Measurements from ENCODE around the gene DNAL4.

The DNAL4 gene

GRCh38 chr22:38738475-38739070 is 55.4 kb downstream of the DNAL4 start:
- no peak for DNase-seq

GRCh38 chr22:38737302-38738060 is 56.5 kb downstream of the DNAL4 start:
- no peak for DNase-seq

GRCh38 chr22:38736257-38736570 is 57.7 kb downstream of the DNAL4 start:
- DNase-seq, result no peak

GRCh38 chr22:38735465-38736256 is 58.3 kb downstream of the DNAL4 start:
- no peak for DNase-seq

- no peak for DNase-seq
These were observed 58.8 kb downstream of the DNAL4 start for GRCh38 chr22:38735126-38735464.

- no peak for DNase-seq
These were observed 59.4 kb downstream of the DNAL4 start for GRCh38 chr22:38734421-38735100.

GRCh38 chr22:38733724-38734381 is 60.1 kb downstream of the DNAL4 start:
- no peak for DNase-seq

GRCh38 chr22:38733329-38733723 is 60.6 kb downstream of the DNAL4 start:
- DNase-seq, result peak; percentile 60

GRCh38 chr22:38732251-38732815 is 61.6 kb downstream of the DNAL4 start:
- no peak for DNase-seq

- no peak for DNase-seq
These were observed 62.2 kb downstream of the DNAL4 start for GRCh38 chr22:38731703-38732161.

GRCh38 chr22:38730411-38730871 is 63.5 kb downstream of the DNAL4 start:
- DNase-seq, result no peak

- DNase-seq, result no peak
These were observed 64.0 kb downstream of the DNAL4 start for GRCh38 chr22:38729946-38730345.

- no peak for DNase-seq
These were observed 64.8 kb downstream of the DNAL4 start for GRCh38 chr22:38728871-38729796.

Measured in stimulated activated CD4-positive, alpha-beta T cell treated with anti-CD3 and anti-CD28 coated beads, Interleukin-15, amount 100 ng/mL, for 24 hours (primary cell).